Measurements from ENCODE around the gene IGF2R.

Gene IGF2R

GRCh38 chr6:159977904-159978268 is 9.0 kb downstream of the IGF2R start:
- DNase-seq, result no peak

- peak; percentile 86 for DNase-seq
Measured at GRCh38 chr6:159978291-159979135, 9.6 kb downstream of the IGF2R start.

GRCh38 chr6:159979136-159979874 is 10.4 kb downstream of the IGF2R start:
- peak; percentile 26 for DNase-seq

GRCh38 chr6:159980474-159980873 is 11.6 kb downstream of the IGF2R start:
- DNase-seq, result peak; percentile 13

GRCh38 chr6:159981071-159981402 is 12.2 kb downstream of the IGF2R start:
- DNase-seq, result no peak

GRCh38 chr6:159981403-159982245 is 12.7 kb downstream of the IGF2R start:
- DNase-seq, result no peak

GRCh38 chr6:159982731-159983506 is 14.0 kb downstream of the IGF2R start:
- no peak for DNase-seq

- DNase-seq, result no peak
Measured at GRCh38 chr6:159983641-159984080, 14.8 kb downstream of the IGF2R start.

GRCh38 chr6:159984268-159984786 is 15.4 kb downstream of the IGF2R start:
- DNase-seq, result peak; percentile 10

GRCh38 chr6:159985296-159985945 is 16.5 kb downstream of the IGF2R start:
- DNase-seq, result no peak

GRCh38 chr6:159988983-159989454 is 20.1 kb downstream of the IGF2R start:
- no peak for DNase-seq

- no peak for DNase-seq
Measured at GRCh38 chr6:159989492-159990480, 20.9 kb downstream of the IGF2R start.

GRCh38 chr6:159992366-159992765 is 23.5 kb downstream of the IGF2R start:
- DNase-seq, result no peak

GRCh38 chr6:159995405-159995804 is 26.5 kb downstream of the IGF2R start:
- no peak for DNase-seq

GRCh38 chr6:159996087-159996622 is 27.3 kb downstream of the IGF2R start:
- DNase-seq, result no peak

GRCh38 chr6:159996626-159997497 is 28.0 kb downstream of the IGF2R start:
- no peak for DNase-seq

- DNase-seq, result no peak
Measured at GRCh38 chr6:159997498-159998101, 28.7 kb downstream of the IGF2R start.

GRCh38 chr6:159998538-159998937 is 29.7 kb downstream of the IGF2R start:
- no peak for DNase-seq
